Esophagus mucosa (tissue), 1 donor: ENCODE measurements around the gene MAMDC2. TPM values are rescaled to one million over a fixed set of nuclear protein-coding genes. Genes with fewer than 3 reads are reported as not detected.

Experiments used
- ATAC-seq: fragments of 200-7000 bp; cut with Tn5 transposase; one replicate; pipeline ENCODE4 v1.9.1; 2020
- total RNA-seq: library from RNA; stranded (reverse); gene quantifications from one replicate; pipeline ENCODE4 v1.2.4, GENCODE V29; 2023
- donor health status: DM: yes; HTN: yes; CAD: no.

MAMDC2 gene
- total RNA-seq, 1 donor from 2014 or later: 1.3 TPM

DNA sequence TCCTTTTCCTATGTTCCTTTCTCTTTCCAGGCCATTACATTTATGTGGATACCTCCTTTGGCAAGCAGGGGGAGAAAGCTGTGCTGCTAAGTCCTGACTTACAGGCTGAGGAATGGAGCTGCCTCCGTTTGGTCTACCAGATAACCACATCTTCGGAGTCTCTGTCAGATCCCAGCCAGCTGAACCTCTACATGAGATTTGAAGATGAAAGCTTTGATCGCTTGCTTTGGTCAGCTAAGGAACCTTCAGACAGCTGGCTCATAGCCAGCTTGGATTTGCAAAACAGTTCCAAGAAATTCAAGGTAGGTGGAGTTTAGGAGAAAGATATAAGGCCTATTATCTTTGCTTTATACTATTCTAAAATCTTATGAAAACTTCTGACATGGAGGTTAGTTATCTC, 64.5 kb downstream of the MAMDC2 start:
- ATAC-seq: no peak

DNA sequence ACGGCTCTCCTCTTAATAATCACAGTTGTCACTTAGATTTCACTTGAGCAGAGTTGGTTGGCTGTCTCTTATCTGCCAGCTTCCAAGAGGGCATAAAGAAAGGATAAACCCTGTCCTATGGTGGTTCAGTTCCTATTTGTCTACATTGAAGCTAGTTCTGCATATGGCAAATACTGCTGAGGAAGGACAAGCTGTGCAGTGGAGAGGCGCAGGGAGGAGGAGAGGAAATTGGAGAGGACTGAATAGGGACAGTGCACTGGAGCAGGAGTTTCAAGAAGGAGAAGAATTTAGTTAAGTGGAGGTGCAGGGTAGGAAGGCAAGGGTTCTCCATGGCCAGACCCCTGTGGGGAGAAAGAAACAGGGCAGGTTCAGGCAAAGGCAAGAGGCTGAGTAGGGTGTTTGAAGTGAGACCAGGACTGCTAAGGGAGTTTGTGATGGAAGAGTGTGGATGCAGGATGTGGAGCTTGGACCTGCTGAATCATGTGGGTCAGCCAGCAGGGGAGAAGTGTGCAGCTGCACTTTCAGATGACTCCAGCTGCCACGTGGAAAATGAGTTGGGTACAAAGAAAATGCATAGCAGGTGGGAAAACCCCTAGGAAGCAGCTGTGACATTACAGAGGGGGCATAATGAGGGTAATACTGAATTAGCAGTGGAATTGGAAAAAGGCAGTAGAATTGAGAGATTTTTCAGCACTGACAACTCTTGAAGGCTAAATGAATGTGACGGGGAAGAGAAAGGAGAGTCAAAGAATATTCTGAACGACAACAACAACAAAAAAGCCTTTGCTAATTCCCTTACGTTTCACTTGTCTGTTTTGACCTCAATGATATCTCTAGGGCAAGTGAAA, 66.8 kb downstream of the MAMDC2 start:
- no peak for ATAC-seq

DNA sequence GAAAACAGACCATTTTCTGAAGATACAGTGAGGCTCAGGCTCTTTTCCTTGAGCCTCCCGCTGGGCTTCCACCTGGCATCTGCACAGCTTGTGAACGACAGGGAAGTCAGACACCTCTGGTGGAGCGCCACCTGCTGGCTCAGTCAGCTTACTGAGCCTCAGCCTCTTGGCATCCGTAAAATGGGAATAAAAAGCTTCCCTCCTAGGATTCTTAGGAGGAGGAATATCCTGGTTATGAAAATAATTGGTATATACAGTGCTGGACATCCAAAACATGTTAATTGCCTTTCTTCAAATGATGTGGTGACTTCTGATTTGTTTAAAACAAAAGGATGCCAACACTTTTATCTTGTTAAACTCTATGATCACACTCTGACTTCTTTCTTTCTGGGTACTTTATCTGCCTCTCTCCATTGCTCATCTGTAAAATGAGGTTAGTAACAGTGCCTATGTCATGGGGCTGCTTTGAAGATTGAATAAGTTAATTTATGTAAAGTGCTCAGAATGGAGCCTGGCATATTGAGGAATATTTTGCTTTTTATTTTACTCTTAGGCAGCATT, 67.5 kb downstream of the MAMDC2 start:
- ATAC-seq: peak; percentile 76

DNA sequence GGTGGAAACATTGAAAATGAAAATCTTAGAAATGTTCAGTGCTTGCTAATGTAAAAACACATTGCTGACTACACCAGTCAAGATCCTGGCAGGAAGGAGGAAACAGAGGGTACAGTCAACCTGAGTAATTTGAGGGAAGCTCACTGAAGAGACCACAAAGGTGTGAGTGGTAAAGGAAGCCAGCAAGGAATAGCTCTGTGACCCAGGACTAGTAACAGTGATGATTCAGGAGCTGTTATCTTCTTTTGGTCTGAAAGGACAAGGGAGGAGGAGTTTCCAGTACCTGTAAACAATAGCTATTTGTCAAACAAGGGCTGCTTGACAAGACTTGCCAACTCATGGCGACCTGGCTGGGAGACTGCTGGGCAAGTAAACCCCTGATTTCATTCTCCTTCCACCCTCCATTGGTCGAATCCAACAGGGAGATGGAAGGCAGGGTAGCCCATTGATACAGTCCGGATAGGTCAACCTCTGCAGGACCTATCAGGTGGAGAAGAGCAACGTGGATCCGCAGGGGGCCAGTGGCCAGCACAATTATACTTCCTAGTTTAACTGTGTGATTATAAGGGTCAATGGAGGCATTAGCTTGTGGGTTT, 68.1 kb downstream of the MAMDC2 start:
- ATAC-seq: peak; percentile 44

DNA sequence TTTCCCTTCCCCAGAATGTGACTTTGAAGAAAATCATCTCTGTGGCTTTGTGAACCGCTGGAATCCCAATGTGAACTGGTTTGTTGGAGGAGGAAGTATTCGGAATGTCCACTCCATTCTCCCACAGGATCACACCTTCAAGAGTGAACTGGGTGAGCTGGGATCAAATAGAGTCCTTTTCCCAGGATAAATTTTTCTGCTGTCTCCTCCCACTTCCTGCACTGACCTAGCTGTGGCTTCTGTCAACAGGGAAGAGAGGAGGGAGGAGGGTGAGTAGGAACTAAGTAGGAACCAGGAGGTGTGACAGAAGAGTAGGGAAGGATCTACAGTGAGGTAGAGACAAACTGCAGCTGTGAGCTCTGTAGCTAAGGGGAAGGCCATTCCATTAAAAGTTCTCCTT, 69.3 kb downstream of the MAMDC2 start:
- ATAC-seq: no peak

DNA sequence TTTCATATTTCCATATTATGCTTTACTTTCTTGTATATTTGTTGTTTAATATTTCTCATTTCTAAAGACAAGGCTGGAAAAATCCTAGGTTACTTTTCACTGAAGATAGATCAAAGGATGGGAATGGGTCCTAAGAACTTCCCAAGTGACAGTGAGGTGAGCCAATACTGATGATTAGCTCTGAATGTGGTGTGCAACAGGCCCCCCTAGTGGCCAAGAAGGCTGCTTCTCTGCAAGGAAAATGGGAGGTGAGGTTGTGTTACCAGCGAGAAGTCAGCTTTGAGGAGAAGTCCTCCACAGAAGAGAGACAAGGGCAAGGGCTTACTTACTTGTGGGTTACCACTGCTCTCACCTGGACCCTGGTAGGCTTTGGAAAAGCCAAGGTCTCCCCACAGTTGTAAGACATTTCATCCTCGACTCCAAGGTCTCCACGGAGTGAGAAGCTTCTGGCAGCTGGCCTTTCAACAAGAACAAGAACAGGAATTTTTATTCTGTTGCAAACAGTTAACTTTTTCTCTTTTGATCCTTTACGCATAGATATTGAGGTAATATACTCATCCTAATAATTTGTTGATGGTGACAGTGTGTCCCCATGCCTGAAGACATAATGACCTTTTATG, 69.9 kb downstream of the MAMDC2 start:
- peak; percentile 56 for ATAC-seq

DNA sequence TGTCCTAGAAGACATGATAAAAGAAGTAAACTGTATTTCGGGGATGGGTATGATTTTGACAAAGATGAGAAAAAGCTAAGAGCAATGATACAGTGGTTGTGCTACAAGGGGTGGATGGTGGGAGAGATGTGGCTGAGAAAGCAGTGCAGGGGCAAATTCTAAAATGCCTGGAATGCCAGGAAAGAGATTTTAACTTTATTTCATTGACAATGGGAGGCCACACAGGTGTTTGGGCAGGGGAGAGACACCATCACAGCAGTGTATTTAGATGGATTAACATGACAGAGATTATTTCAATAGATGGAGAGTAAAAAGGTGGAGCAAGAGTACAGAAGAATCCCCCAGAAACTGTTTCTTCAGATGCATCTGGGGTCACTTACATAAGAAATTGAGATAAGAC, 71.2 kb downstream of the MAMDC2 start:
- ATAC-seq: no peak

DNA sequence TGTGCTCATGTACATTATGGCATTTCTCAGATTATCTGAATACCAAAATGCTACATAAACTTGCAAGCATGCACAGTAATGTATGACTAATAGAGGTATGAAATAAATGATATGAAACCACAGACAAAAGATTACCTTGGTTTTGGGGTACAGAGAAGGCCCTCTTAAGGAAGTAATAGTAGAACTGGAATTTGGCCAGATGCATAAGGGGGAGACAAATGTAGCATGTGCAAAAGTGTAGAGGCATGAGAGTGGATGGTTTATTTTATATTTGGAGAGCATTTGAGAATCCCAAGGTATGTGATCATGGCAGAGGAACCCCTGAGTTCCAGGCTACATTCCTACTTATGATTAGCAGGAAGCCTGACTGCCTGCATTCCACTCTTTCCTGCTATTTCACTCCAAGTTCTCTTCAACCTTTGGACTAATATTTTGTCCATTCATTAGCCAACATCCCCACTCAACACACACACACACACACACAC, 74.2 kb downstream of the MAMDC2 start:
- ATAC-seq: no peak

DNA sequence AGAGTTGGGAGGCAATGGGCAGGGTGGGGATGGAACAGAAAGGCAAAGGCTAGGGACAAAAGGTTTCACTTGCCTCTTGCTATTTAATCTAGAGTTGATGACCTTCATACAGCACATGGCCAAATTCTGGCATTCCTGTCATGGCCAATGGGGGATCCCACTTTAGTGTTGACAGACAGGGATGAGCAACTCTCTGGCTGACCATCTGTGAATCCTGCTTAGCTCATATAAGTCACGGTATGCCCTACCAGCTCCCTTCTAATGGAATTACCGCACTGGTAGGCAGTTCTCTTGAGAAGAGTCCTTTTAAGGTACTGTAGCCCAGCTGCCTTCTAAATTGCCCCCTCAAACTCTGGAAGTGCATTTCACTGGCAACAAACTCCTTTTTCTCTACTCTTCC, 76.1 kb downstream of the MAMDC2 start:
- ATAC-seq: no peak

DNA sequence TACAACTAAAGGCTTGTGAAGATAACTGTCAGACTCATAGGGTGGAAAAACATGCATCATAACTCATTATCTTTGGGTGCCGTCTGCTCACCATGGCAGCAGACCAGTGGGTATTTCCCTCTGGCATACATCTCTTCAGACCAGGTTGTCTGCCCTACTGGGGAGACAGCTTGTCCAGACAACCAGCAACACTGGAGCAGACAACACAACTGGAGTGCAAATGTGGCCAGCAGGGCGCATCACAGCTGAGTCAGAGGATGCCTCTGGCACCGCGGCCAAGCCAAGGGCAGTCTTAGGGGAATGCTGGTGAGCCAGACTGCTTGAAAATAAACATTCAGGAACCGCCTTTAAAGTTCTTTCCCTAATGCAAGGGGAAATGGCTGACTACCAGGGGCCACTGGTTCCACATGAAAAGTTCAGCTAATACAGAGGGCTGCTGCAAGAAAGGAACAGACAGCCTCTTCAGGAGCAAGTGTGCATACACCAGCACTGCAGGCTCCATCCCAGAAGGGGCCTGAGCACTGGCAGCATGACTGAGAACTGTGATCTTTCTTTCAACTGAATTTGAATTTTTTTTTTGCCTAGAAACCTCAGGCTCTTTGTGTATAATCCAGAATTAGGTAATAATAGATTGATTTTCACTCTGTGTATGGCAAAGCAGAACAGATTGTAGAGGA, 77.3 kb downstream of the MAMDC2 start:
- ATAC-seq: peak; percentile 83

DNA sequence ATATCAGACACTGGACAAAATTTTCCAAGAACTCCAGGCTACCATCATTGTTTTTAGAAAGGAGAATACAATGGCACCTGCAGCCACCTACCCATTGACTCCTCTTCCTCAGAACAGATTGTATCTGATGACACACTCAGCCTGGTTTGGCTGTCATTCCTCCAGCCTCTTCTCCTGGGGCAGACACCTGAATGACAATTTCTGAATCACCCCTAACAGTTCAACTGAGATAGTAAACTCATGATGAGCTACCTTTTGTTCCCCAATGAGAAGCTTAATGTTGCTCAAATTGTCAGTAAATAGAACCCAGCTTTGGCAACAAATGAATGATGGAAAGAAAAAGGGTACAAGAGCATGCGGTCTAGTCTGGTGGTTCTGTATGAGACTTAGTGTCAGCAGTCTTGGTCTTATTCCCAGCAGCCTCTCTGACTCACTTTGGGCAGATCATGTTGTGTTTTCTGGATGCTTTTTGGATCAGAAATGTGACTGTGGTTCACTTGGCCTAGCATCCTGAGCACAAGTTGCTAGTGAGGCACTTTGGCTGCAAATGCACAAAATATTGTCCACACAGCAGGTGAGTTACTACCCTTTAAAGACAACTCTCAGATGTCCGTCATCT, 78.3 kb downstream of the MAMDC2 start:
- no peak for ATAC-seq

DNA sequence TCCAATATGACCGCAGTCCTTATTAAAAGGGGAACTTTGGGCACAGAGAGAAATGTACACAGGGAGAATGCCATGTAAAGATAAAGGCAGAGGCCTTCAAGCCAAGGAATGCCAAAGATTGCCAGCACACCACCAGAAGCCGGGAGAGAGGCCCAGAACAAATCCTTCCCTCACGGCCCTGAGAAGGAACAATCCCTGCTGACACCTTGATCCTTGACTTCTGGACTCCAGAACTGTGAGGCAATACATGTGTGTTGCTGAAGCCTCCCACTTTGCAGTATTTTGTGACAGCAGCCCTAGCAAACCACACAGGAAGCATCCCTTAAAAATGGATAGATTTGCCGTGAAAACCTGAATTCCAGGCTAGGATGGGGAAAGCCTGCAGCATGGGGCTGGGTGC, 80.0 kb downstream of the MAMDC2 start:
- no peak for ATAC-seq

DNA sequence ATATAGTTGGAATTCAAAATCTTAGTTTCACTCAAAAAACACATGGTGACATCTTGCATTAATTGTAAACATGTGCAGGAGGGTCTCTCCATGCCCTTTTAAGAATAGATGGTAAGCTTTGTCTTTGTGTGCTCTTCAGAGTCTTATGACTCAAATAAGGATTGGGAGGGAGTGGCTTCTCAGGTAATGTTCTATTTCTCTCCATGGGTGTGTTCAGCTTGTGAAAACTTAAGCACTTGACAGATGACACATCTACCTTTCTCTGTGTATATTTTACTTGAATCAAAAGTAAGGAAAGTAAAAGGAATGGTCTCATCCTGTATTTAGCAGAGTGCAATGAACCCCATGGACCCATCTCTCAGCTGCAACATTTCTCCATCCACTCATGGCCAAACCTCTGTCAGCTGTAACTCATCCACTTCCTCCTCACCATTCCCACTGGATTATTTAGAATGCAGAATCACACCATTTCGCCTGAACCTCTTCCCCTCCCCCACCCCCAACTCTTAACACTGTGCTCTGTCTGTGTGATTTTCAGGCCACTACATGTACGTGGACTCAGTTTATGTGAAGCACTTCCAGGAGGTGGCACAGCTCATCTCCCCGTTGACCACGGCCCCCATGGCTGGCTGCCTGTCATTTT, 82.1 kb downstream of the MAMDC2 start:
- ATAC-seq: peak; percentile 88

DNA sequence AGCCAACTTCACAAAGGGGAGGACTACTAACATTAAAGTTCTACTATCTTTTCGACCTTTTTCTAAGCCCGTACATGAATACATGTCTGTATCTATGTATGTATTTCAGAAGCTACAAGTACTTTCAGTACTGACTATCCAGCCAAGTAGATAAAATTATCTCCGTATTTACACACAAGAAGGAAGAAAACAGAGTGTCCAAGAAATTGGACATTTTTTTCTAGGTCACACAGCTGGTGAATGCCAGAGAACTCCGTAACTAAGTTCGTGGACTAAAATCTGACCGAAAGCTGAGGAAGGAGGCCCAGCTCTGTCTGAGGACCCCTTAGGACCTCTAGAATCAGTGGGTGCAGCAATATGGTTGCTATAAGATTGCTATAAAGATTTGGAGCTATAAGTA, 83.4 kb downstream of the MAMDC2 start:
- no peak for ATAC-seq

DNA sequence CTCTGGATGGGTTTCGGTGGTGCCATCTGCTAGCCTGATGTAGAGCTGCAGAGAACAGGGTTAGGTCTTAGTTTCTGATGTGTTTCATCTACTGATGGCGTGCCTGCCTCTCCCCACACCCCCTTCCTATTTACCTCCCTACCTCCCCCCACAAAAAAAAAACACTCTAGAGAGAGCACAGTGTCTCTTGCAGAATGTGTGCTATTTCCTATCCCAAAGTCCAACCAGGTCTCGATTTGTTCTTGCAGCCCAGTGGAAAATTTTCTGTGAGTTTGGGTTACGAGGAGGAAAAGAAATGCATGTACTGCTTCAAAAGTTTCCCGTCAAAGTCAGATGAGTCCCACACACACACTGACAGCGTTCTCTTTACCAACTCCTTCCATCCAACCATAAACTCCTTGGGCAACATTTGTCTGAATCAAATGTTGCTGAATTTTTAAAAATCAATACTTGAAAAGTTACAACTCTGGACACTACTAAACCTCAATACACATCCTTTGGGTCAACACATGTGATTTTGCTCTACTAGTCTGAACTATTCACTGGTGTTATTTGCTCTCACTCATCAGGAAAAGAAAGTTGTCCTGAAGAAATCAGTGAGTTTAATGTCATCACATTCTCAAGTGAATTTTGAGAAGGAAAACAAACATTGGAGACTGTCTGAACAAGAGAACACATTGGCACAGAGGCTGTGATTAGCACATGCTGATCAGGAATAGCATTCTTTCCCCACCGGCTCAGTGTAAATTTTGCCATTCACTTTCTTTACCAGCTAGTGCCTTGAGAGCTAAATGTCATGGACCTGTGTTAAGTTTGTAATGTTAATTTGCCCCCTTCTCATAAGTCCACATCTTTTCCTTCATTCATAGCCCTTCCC, 84.1 kb downstream of the MAMDC2 start:
- no peak for ATAC-seq

DNA sequence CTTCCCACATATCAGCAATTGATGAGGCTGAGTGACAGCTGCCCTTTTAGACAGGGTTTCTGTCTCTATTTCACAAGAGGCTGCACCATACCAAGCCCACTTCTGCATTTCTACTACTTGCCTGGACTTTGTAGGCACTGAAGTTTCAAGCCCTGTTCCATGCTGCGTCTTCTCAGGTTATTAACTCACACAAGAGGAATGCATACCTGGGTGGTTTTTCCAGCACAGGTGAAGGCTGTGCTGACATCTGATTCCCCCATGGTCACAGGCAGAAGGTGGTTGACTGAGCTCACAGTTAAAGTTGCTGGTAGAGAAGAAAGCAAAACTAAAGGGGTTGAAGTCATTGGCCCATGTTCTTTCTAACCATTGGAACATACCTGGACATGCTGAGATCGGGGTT, 86.6 kb downstream of the MAMDC2 start:
- no peak for ATAC-seq

DNA sequence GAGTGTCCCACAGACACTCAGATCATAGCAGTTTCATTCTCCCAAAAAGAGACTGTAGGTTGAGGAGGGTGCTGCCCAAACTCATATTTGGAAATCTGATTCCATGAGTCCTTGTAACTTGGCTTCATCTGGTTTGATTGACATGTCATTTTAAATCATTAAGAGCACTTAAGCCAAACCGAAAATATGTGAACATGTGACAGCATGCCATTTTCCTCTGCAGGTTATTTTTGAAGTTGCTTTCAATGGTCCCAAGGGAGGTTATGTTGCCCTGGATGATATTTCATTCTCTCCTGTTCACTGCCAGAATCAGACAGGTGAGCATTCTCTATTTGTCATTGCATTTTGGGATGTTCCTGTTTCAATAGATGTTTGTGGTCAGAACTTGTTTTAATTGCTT, 87.6 kb downstream of the MAMDC2 start:
- ATAC-seq: no peak

DNA sequence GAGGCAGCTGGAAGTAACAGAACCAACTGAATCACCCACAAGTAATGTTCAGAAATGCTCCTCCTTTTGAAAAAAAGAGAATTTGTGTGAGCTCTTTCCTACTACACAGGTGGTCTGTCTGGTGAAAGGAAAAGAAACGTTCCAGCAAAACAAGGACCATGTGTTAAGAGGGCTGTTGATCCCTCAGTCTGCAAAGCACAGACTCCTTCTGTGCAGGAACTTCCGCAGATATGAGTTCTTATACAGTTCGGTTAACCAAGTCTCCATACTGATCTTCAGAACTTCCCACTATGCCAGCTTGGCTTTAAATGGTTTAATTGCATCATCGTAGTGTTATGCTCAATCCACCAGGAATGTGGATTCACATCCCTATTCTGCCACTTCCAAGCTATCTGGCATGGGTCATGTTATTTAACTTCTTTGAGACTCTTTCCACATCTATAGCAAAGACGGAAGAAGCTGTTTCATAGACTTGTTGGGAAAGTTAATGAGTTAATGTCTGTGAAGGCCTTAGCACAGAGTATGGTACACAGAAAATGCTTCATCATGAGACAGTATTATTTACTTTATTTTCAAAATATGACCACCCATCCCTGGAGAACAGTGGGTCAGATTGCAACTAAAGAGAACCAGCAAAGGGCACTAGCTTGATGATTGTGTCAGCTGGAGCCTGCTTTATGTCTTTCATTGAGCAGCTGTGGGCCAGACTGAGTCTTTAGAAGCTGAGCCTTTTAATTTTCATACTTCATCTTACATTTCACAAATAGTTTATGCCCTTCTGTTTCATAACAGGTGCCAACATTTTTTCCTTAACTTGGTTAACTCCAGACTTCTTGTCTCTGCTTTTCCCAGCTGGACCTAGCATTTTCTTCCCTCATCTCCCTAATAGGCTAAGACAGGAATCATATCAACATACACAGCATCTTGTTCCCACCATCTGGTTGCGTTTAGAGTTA, 89.9 kb downstream of the MAMDC2 start:
- no peak for ATAC-seq

DNA sequence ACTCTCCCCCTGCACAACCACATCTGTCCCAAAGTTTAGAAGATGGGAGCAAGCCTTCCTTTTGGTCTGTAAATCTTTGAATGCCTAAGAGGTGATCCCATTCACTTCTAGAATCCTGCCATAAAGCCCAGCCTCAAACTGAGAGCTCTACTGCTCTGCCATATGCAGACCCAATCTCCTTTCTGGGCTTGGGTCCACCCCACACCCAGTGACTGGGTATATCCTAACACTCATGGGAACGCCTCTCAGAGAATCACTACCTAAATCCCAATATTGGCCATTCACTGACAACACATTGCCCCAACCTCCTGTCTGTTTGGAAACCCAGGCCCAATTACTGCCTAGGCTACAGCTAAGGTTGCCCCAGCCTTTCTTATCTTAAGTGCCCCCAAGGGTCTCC, 90.7 kb downstream of the MAMDC2 start:
- no peak for ATAC-seq

DNA sequence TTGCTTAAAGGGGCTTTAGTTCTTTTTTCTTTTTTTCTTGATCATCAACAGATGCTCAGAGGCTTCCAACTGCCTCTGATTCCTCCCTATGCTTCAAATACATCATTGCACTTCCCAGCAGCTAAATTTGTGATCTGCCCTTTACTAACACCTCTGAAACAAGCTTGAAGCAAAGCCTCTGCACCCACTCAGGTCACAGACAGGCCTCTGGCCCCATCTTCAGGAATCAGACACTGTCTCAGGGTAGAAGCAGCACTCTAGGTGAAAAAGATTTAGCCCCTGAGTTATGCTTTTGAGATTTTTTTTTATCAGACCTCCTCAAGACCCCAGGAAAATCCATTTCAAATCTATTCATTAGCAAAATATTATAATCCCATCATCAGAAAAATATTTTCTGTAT, 91.5 kb downstream of the MAMDC2 start:
- ATAC-seq: no peak
